H4 (cell line): Measurements from ENCODE around the gene IL32. TPM values are rescaled to one million over a fixed set of nuclear protein-coding genes. Genes with fewer than 3 reads are reported as not detected.
"Not testable (repeated sequence)": the region's sequence is repeated elsewhere in the genome, so short reads cannot be mapped to it uniquely, and the experiment has no call there.

ENCODE experiments used
- DNase-seq: peaks from one replicate; pipeline ENCODE4 v3.0.0-alpha.2; 2015; ENCODE audit warnings: low spot score
- total RNA-seq: library from RNA; depleted of rRNA; stranded (reverse); fragments of >200 nt; shearing (Covaris generic); gene quantifications from 2 replicates; pipeline ENCODE4 v1.2.3, GENCODE V29; 2014

IL32 gene
- total RNA-seq, 1 experiment from 2014 or later: 15.8 TPM

- no peak for DNase-seq
Observed at GRCh38 chr16:3070608-3071111, 5.2 kb downstream of the IL32 start.

GRCh38 chr16:3071655-3072054, 6.2 kb downstream of the IL32 start:
- DNase-seq: no peak

- DNase-seq: not testable (repeated sequence)
Observed at GRCh38 chr16:3072148-3072547, 6.7 kb downstream of the IL32 start.

GRCh38 chr16:3072576-3073263, 7.3 kb downstream of the IL32 start:
- not testable (repeated sequence) for DNase-seq

- DNase-seq: no peak
Observed at GRCh38 chr16:3073448-3073847, 8.0 kb downstream of the IL32 start.

- no peak for DNase-seq
Observed at GRCh38 chr16:3074860-3075522, 9.6 kb downstream of the IL32 start.

- DNase-seq: no peak
Observed at GRCh38 chr16:3075523-3075915, 10.1 kb downstream of the IL32 start.

GRCh38 chr16:3075946-3076345, 10.5 kb downstream of the IL32 start:
- not testable (repeated sequence) for DNase-seq

GRCh38 chr16:3076577-3076976, 11.1 kb downstream of the IL32 start:
- DNase-seq: no peak

GRCh38 chr16:3080024-3080423, 14.6 kb downstream of the IL32 start:
- DNase-seq: no peak

GRCh38 chr16:3081957-3082356, 16.5 kb downstream of the IL32 start:
- not testable (repeated sequence) for DNase-seq

GRCh38 chr16:3083408-3083807, 18.0 kb downstream of the IL32 start:
- not testable (repeated sequence) for DNase-seq

- no peak for DNase-seq
Observed at GRCh38 chr16:3084491-3084890, 19.1 kb downstream of the IL32 start.

GRCh38 chr16:3084969-3085670, 19.7 kb downstream of the IL32 start:
- no peak for DNase-seq

GRCh38 chr16:3085868-3086595, 20.6 kb downstream of the IL32 start:
- DNase-seq: no peak

GRCh38 chr16:3086596-3087242, 21.3 kb downstream of the IL32 start:
- no peak for DNase-seq

GRCh38 chr16:3087243-3088235, 22.1 kb downstream of the IL32 start:
- no peak for DNase-seq

GRCh38 chr16:3088450-3088849, 23.0 kb downstream of the IL32 start:
- no peak for DNase-seq

- DNase-seq: no peak
Observed at GRCh38 chr16:3088925-3089716, 23.7 kb downstream of the IL32 start.
